ENCODE results near the gene KTN1. TPM values are rescaled to one million over a fixed set of nuclear protein-coding genes. Genes with fewer than 3 reads are reported as not detected.

The KTN1 gene
- total RNA-seq, 4 donors from 2014 or later = 114 to 165 (median 139) TPM

- ATAC-seq (ENCODE audit: low FRiP score) (no peak), DNase-seq (ENCODE audit: low spot score) (no peak)
- no peak for TF ChIP-seq CTCF (IDR thresholded peaks at IDR 0.05)
Measured at GRCh38 chr14:55686713-55687112, 106.7 kb downstream of the KTN1 start.

GRCh38 chr14:55688566-55688965, 108.6 kb downstream of the KTN1 start:
- TF ChIP-seq CTCF (IDR thresholded peaks at IDR 0.05) = no peak
- ATAC-seq (ENCODE audit: low FRiP score) = no peak
- DNase-seq (ENCODE audit: low spot score) = no peak

- no peak for TF ChIP-seq CTCF (IDR thresholded peaks at IDR 0.05)
- DNase-seq (ENCODE audit: low spot score) (no peak), ATAC-seq (ENCODE audit: low FRiP score) (no peak)
Measured at GRCh38 chr14:55689981-55690871, 110.2 kb downstream of the KTN1 start.

- no peak for TF ChIP-seq CTCF (IDR thresholded peaks at IDR 0.05)
- no peak for ATAC-seq (ENCODE audit: low FRiP score)
- DNase-seq (ENCODE audit: low spot score) = no peak
Measured at GRCh38 chr14:55691659-55692058, 111.7 kb downstream of the KTN1 start.

- TF ChIP-seq CTCF (IDR thresholded peaks at IDR 0.05) = no peak
- ATAC-seq (ENCODE audit: low FRiP score) (no peak), DNase-seq (ENCODE audit: low spot score) (no peak)
Measured at GRCh38 chr14:55693904-55694303, 113.9 kb downstream of the KTN1 start.

- no peak for DNase-seq (ENCODE audit: low spot score)
- ATAC-seq (ENCODE audit: low FRiP score) = no peak
- no peak for TF ChIP-seq CTCF (IDR thresholded peaks at IDR 0.05)
Measured at GRCh38 chr14:55697414-55697861, 117.4 kb downstream of the KTN1 start.

- DNase-seq (ENCODE audit: low spot score) (no peak), ATAC-seq (ENCODE audit: low FRiP score) (no peak)
- TF ChIP-seq CTCF (IDR thresholded peaks at IDR 0.05) = no peak
Measured at GRCh38 chr14:55698051-55698450, 118.0 kb downstream of the KTN1 start.

Measured in omental fat pad (tissue), 4 donors.